HL-60 (cell line): ENCODE results near the gene PCNX2.

Experiments used
- CTCF ChIP-seq: IDR thresholded peaks from one replicate; pipeline ENCODE4 v1.5.1; 2011; ENCODE audit warnings: low read length, control low read depth, inconsistent platforms; ENCODE audit not compliant: insufficient read depth
- GABPA ChIP-seq: IDR thresholded peaks from 2 replicates; pipeline ENCODE4 v1.6.1; 2012; ENCODE audit warnings: low read depth
- POLR2AphosphoS5 ChIP-seq: IDR thresholded peaks from 2 replicates; pipeline ENCODE4 v1.6.1; 2012; ENCODE audit warnings: low read depth
- REST ChIP-seq: IDR thresholded peaks from 2 replicates; pipeline ENCODE4 v1.6.1; 2012; ENCODE audit warnings: low read depth; ENCODE audit not compliant: insufficient replicate concordance

GRCh38 chr1:232954594-232955365 is 340.7 kb downstream of the PCNX2 start:
- TF ChIP-seq CTCF (no peak), POLR2AphosphoS5 (no peak), REST (no peak), GABPA (no peak)
